B cell (primary cell): ENCODE measurements around the gene MAMDC4.

Source experiments
- EZH2 ChIP-seq: IDR thresholded peaks from 2 replicates; pipeline ENCODE4 v1.6.1; 2012; ENCODE audit warnings: borderline replicate concordance, low read depth, mild to moderate bottlenecking, moderate library complexity, low read length; ENCODE audit not compliant: insufficient read depth, poor library complexity, severe bottlenecking
- TF ChIP-seq, protein P1 (sequence below): fragments of 200-600 bp; IDR thresholded peaks from one replicate; pipeline ENCODE4 v1.8.0; 2022; ENCODE audit warnings: antibody characterized with exemption, mild to moderate bottlenecking

DNA sequence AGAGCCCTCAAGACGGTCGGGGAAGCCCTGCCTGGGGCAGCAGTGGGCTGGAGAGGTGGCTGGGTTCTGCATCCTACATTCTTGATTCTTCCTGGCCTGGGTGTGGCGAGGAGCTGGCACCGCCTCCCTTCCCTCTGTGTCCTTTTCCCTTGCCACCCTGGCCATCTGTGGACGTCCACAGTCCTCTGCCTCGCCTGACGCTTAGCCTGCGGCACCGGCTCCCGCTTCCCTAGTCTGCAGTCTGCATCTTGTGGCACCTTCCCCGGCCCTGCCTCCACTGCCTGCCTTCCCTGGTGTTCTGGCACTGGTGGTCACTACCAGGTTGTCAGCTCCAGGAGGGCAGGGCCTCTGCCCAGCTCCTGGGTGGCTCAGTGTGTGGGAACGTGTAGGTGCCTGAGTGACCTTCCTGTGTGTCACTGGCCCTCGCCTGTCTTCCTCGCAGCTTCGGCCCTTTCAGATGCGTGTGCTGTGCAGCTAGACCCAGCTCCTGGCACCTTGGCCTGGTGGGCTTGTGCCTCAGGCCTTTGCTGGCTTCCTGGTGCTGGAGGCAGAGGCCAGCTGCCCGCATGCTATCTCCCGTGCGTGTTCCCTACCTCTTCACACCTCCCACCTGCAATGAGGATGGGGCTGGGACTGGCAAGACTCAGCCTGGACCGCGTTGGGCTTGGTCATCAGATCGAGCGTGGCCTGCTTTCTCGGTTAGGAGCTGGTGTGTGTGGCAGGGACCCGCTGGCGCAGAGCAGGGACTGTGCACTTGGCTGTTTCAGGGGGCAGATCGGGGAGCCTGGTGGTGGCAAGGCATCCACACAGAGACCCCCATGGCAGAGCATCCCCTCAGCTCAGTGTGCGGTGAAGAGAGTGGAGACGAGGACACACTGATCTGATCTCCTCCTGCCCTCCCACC, 55.1 kb downstream of the MAMDC4 start:
- TF ChIP-seq, protein P1, sequence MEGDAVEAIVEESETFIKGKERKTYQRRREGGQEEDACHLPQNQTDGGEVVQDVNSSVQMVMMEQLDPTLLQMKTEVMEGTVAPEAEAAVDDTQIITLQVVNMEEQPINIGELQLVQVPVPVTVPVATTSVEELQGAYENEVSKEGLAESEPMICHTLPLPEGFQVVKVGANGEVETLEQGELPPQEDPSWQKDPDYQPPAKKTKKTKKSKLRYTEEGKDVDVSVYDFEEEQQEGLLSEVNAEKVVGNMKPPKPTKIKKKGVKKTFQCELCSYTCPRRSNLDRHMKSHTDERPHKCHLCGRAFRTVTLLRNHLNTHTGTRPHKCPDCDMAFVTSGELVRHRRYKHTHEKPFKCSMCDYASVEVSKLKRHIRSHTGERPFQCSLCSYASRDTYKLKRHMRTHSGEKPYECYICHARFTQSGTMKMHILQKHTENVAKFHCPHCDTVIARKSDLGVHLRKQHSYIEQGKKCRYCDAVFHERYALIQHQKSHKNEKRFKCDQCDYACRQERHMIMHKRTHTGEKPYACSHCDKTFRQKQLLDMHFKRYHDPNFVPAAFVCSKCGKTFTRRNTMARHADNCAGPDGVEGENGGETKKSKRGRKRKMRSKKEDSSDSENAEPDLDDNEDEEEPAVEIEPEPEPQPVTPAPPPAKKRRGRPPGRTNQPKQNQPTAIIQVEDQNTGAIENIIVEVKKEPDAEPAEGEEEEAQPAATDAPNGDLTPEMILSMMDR: no peak
- TF ChIP-seq EZH2: no peak
